Rectal smooth muscle tissue (tissue), 1 donor: Measurements from ENCODE around the gene KAZN.

ENCODE experiments used
- H3K27ac ChIP-seq: one replicate; pipeline ENCODE4 v1.7.0; 2013; ENCODE audit warnings: low read depth, low read length, inconsistent platforms
- H3K27me3 ChIP-seq: one replicate; pipeline ENCODE4 v1.7.0; 2013; ENCODE audit warnings: low read length; ENCODE audit not compliant: control insufficient read depth, insufficient read depth
- H3K36me3 ChIP-seq: one replicate; pipeline ENCODE4 v1.7.0; 2013; ENCODE audit warnings: low read length; ENCODE audit not compliant: control insufficient read depth, insufficient read depth
- H3K4me1 ChIP-seq: one replicate; pipeline ENCODE4 v1.7.0; 2013; ENCODE audit warnings: low read length; ENCODE audit not compliant: control insufficient read depth, insufficient read depth
- H3K4me3 ChIP-seq: one replicate; pipeline ENCODE4 v1.7.0; 2013; ENCODE audit warnings: low read length
- H3K9ac ChIP-seq: one replicate; pipeline ENCODE4 v1.7.0; 2013; ENCODE audit warnings: low read length

The KAZN gene

GRCh38 chr1:14676400-14676799 lies 77.9 kb downstream of the KAZN start:
- H3K27me3 ChIP-seq: no peaks in the 10 kb centered on the region
- H3K9ac ChIP-seq: no peak overlapping the region
- H3K4me1 ChIP-seq: no peaks in the 10 kb centered on the region
- no peak overlapping the region for H3K27ac ChIP-seq
- no peaks in the 10 kb centered on the region for H3K36me3 ChIP-seq
- no peak overlapping the region for H3K4me3 ChIP-seq

GRCh38 chr1:14677292-14677971 lies 78.9 kb downstream of the KAZN start:
- no peak overlapping the region for H3K4me3 ChIP-seq
- H3K9ac ChIP-seq: no peak overlapping the region
- no peaks in the 10 kb centered on the region for H3K4me1 ChIP-seq
- no peaks in the 10 kb centered on the region for H3K36me3 ChIP-seq
- H3K27ac ChIP-seq: no peak overlapping the region
- H3K27me3 ChIP-seq: no peaks in the 10 kb centered on the region

- H3K27ac ChIP-seq: no peak overlapping the region
- no peaks in the 10 kb centered on the region for H3K27me3 ChIP-seq
- no peak overlapping the region for H3K4me3 ChIP-seq
- no peaks in the 10 kb centered on the region for H3K36me3 ChIP-seq
- H3K9ac ChIP-seq: no peak overlapping the region
- H3K4me1 ChIP-seq: no peaks in the 10 kb centered on the region
These were observed 79.6 kb downstream of the KAZN start for GRCh38 chr1:14678011-14678638.

GRCh38 chr1:14679027-14679688 lies 80.7 kb downstream of the KAZN start:
- no peak overlapping the region for H3K4me3 ChIP-seq
- H3K27ac ChIP-seq: no peak overlapping the region
- no peak overlapping the region for H3K9ac ChIP-seq
- H3K36me3 ChIP-seq: no peaks in the 10 kb centered on the region
- no peaks in the 10 kb centered on the region for H3K27me3 ChIP-seq
- H3K4me1 ChIP-seq: no peaks in the 10 kb centered on the region

- Histone ChIP-seq H3K4me3 (no peak overlapping the region), H3K9ac (no peak overlapping the region), H3K27me3 (no peaks in the 10 kb centered on the region), H3K27ac (no peak overlapping the region), H3K4me1 (no peaks in the 10 kb centered on the region), H3K36me3 (no peaks in the 10 kb centered on the region)
These were observed 82.7 kb downstream of the KAZN start for GRCh38 chr1:14681182-14681581.

- H3K4me3 ChIP-seq: no peak overlapping the region
- H3K4me1 ChIP-seq: no peaks in the 10 kb centered on the region
- no peaks in the 10 kb centered on the region for H3K27me3 ChIP-seq
- H3K36me3 ChIP-seq: no peaks in the 10 kb centered on the region
- no peak overlapping the region for H3K9ac ChIP-seq
- H3K27ac ChIP-seq: no peak overlapping the region
These were observed 84.6 kb downstream of the KAZN start for GRCh38 chr1:14682941-14683621.

- Histone ChIP-seq H3K27ac (no peak overlapping the region), H3K4me1 (no peaks in the 10 kb centered on the region), H3K4me3 (no peak overlapping the region), H3K9ac (no peak overlapping the region), H3K27me3 (no peaks in the 10 kb centered on the region), H3K36me3 (no peaks in the 10 kb centered on the region)
These were observed 86.6 kb downstream of the KAZN start for GRCh38 chr1:14685078-14685477.

- Histone ChIP-seq H3K9ac (no peak overlapping the region), H3K4me1 (no peaks in the 10 kb centered on the region), H3K27ac (no peak overlapping the region), H3K36me3 (no peaks in the 10 kb centered on the region), H3K27me3 (no peaks in the 10 kb centered on the region), H3K4me3 (no peak overlapping the region)
These were observed 88.2 kb downstream of the KAZN start for GRCh38 chr1:14686701-14687100.

GRCh38 chr1:14687147-14687546 lies 88.7 kb downstream of the KAZN start:
- Histone ChIP-seq H3K4me3 (no peak overlapping the region), H3K36me3 (no peaks in the 10 kb centered on the region), H3K9ac (no peak overlapping the region), H3K27me3 (no peaks in the 10 kb centered on the region), H3K27ac (no peak overlapping the region), H3K4me1 (no peaks in the 10 kb centered on the region)

GRCh38 chr1:14689996-14690615 lies 91.6 kb downstream of the KAZN start:
- H3K4me1 ChIP-seq: no peaks in the 10 kb centered on the region
- H3K9ac ChIP-seq: no peak overlapping the region
- H3K27ac ChIP-seq: no peak overlapping the region
- H3K4me3 ChIP-seq: no peak overlapping the region
- H3K36me3 ChIP-seq: no peaks in the 10 kb centered on the region
- no peaks in the 10 kb centered on the region for H3K27me3 ChIP-seq

GRCh38 chr1:14693949-14694348 lies 95.5 kb downstream of the KAZN start:
- Histone ChIP-seq H3K27ac (no peak overlapping the region), H3K36me3 (no peaks in the 10 kb centered on the region), H3K4me1 (no peaks in the 10 kb centered on the region), H3K27me3 (no peaks in the 10 kb centered on the region), H3K9ac (no peak overlapping the region), H3K4me3 (no peak overlapping the region)

GRCh38 chr1:14694589-14694988 lies 96.1 kb downstream of the KAZN start:
- no peaks in the 10 kb centered on the region for H3K27me3 ChIP-seq
- no peak overlapping the region for H3K27ac ChIP-seq
- H3K9ac ChIP-seq: no peak overlapping the region
- H3K4me1 ChIP-seq: no peaks in the 10 kb centered on the region
- no peak overlapping the region for H3K4me3 ChIP-seq
- H3K36me3 ChIP-seq: no peaks in the 10 kb centered on the region
